ENCODE data around the gene GAB1.

- no peak for TF ChIP-seq EZH2 (IDR thresholded peaks at IDR 0.05; ENCODE audit: insufficient read depth, poor library complexity, severe bottlenecking)
- no peak for TF ChIP-seq EZH2phosphoT487 (IDR thresholded peaks at IDR 0.05; ENCODE audit: insufficient read depth, low read depth)
Measured at GRCh38 chr4:143511906-143512305, 175.2 kb downstream of the GAB1 start.
